Measurements from ENCODE around the gene SCAMP2. TPM values are rescaled to one million over a fixed set of nuclear protein-coding genes. Genes with fewer than 3 reads are reported as not detected.

SCAMP2 gene
- total RNA-seq: 17.0 and 19.7 TPM in 2 replicates

GRCh38 chr15:74873036-74873755 is at the start of gene SCAMP2:
Gene SCAMP2 (minus strand): TSS chr15:74873365. CDS start chr15:74873255, 110 bp downstream.

GRCh38 chr15:74906450-74907162 is 33.4 kb upstream of the SCAMP2 start, which contains the start of gene FAM219B:
Gene FAM219B (minus strand): TSS chr15:74906851. CDS start chr15:74906800, 51 bp downstream.

GRCh38 chr15:74889883-74890664 is 16.9 kb upstream of the SCAMP2 start, which contains the start of gene MPI:
Gene MPI (plus strand): TSS chr15:74890042. CDS start chr15:74890074, 32 bp downstream.

GRCh38 chr15:74842581-74843444 is 30.4 kb downstream of the SCAMP2 start, which contains the start of gene ULK3:
Gene ULK3 (minus strand): TSS chr15:74843156. CDS start chr15:74843105, 51 bp downstream.

GRCh38 chr15:74826364-74826819 is 46.8 kb downstream of the SCAMP2 start, which contains the start of gene CPLX3:
Gene CPLX3 (plus strand): TSS chr15:74826627. CDS start chr15:74826704, 77 bp downstream.

GRCh38 chr15:74812533-74812932 is 60.6 kb downstream of the SCAMP2 start, which contains the start of gene LMAN1L:
Gene LMAN1L (plus strand): TSS chr15:74812835. CDS start chr15:74812855, 20 bp downstream.

Other genes starting within 250 kb of the SCAMP2 start
- 17.9 and 19.4 TPM in 2 replicates for gene EDC3, start 177.3 kb downstream of the SCAMP2 start, total RNA-seq
- gene CYP1A1, start 147.8 kb downstream of the SCAMP2 start, total RNA-seq: 47.1 and 65.0 TPM in 2 replicates
- gene CYP1A2, start 124.5 kb downstream of the SCAMP2 start, total RNA-seq: not detected in 2 replicates
- 21.7 and 30.5 TPM in 2 replicates for gene CSK, start 91.3 kb downstream of the SCAMP2 start, total RNA-seq
- gene LMAN1L, start 60.5 kb downstream of the SCAMP2 start, total RNA-seq: not detected in 2 replicates
- gene CPLX3, start 46.7 kb downstream of the SCAMP2 start, total RNA-seq: not detected in 2 replicates
- 19.6 and 22.0 TPM in 2 replicates for gene ULK3, start 30.2 kb downstream of the SCAMP2 start, total RNA-seq
- gene MPI, start 16.7 kb upstream of the SCAMP2 start, total RNA-seq: 27.7 and 30.2 TPM in 2 replicates
- gene FAM219B, start 33.5 kb upstream of the SCAMP2 start, total RNA-seq: 32.8 and 41.5 TPM in 2 replicates
- gene COX5A, start 64.7 kb upstream of the SCAMP2 start, total RNA-seq: 50.9 and 62.0 TPM in 2 replicates
- 20.0 and 29.3 TPM in 2 replicates for gene RPP25, start 83.4 kb upstream of the SCAMP2 start, total RNA-seq
- 8.5 and 11.8 TPM in 2 replicates for gene SCAMP5, start 122.2 kb upstream of the SCAMP2 start, total RNA-seq
- 6.1 and 6.4 TPM in 2 replicates for gene PPCDC, start 150.2 kb upstream of the SCAMP2 start, total RNA-seq